ENCODE data around the gene TMEM51.

The TMEM51 gene

GRCh38 chr1:15226388-15227255 is 73.1 kb downstream of the TMEM51 start:
- no peaks in the 10 kb centered on the region for H3K36me3 ChIP-seq (ENCODE audit: low read length)
- H3K4me3 ChIP-seq (ENCODE audit: insufficient read depth, low read length, poor library complexity, severe bottlenecking), result no peak overlapping the region
- H3K9me2 ChIP-seq (replicated peaks; ENCODE audit: insufficient read depth, low read length), result no peaks in the 10 kb centered on the region
- H3K27me3 ChIP-seq (ENCODE audit: low read length), result no peaks in the 10 kb centered on the region
- no peaks in the 10 kb centered on the region for H3K79me2 ChIP-seq (ENCODE audit: insufficient read depth, low read length)
- TF ChIP-seq, protein P1, sequence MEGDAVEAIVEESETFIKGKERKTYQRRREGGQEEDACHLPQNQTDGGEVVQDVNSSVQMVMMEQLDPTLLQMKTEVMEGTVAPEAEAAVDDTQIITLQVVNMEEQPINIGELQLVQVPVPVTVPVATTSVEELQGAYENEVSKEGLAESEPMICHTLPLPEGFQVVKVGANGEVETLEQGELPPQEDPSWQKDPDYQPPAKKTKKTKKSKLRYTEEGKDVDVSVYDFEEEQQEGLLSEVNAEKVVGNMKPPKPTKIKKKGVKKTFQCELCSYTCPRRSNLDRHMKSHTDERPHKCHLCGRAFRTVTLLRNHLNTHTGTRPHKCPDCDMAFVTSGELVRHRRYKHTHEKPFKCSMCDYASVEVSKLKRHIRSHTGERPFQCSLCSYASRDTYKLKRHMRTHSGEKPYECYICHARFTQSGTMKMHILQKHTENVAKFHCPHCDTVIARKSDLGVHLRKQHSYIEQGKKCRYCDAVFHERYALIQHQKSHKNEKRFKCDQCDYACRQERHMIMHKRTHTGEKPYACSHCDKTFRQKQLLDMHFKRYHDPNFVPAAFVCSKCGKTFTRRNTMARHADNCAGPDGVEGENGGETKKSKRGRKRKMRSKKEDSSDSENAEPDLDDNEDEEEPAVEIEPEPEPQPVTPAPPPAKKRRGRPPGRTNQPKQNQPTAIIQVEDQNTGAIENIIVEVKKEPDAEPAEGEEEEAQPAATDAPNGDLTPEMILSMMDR (IDR thresholded peaks at IDR 0.05; ENCODE audit: insufficient read depth, low read length, poor library complexity, severe bottlenecking), result no peak
- TF ChIP-seq EZH2phosphoT487 (conservative IDR thresholded peaks at IDR 0.05; ENCODE audit: low read length), result no peak
- no peaks in the 10 kb centered on the region for H4K20me1 ChIP-seq (ENCODE audit: low read depth, low read length)
- no peaks in the 10 kb centered on the region for H3F3A ChIP-seq (ENCODE audit: insufficient read depth)
- H3K9me3 ChIP-seq (ENCODE audit: insufficient read depth, low read length), result no peaks in the 10 kb centered on the region
- no peak overlapping the region for H3K27ac ChIP-seq (ENCODE audit: low read depth, low read length)
- no peak overlapping the region for H2AFZ ChIP-seq (ENCODE audit: low read depth, low read length, severe bottlenecking)
- H3K4me2 ChIP-seq (ENCODE audit: low read depth, low read length, poor library complexity, severe bottlenecking), result no peak overlapping the region
- no peak overlapping the region for H3K9ac ChIP-seq (ENCODE audit: low read length)

DNA sequence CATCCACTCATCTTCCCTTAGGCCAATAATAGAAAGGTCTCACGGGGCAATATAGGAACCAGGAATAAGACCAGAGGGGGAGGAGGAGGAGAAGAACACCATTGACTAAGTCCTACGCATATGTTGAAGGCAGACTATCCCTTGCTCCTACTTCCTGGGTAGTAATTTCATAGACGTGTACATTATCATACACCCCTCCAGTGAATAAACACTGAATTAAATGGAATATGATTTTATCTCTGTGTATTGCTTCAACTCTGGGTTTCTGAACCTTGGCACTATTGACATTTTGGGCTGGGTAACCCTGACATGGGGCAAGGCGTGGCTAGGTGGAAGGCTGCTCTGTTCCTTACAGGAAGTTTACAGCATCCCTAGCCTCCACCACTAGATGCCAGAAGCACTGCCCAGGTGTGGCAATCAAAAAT is 76.2 kb downstream of the TMEM51 start:
- TF ChIP-seq, protein P1 (IDR thresholded peaks at IDR 0.05; ENCODE audit: insufficient read depth, low read length, poor library complexity, severe bottlenecking), result no peak
- no peak for TF ChIP-seq EZH2phosphoT487 (conservative IDR thresholded peaks at IDR 0.05; ENCODE audit: low read length)
- Histone ChIP-seq H3K9ac (ENCODE audit: low read length) (no peak overlapping the region), H3K27ac (ENCODE audit: low read depth, low read length) (no peak overlapping the region), H2AFZ (ENCODE audit: low read depth, low read length, severe bottlenecking) (no peak overlapping the region), H3F3A (ENCODE audit: insufficient read depth) (no peaks in the 10 kb centered on the region), H3K36me3 (ENCODE audit: low read length) (no peaks in the 10 kb centered on the region), H3K4me2 (ENCODE audit: low read depth, low read length, poor library complexity, severe bottlenecking) (no peak overlapping the region), H3K79me2 (ENCODE audit: insufficient read depth, low read length) (no peaks in the 10 kb centered on the region), H3K9me3 (ENCODE audit: insufficient read depth, low read length) (no peaks in the 10 kb centered on the region), H3K9me2 (replicated peaks; ENCODE audit: insufficient read depth, low read length) (no peaks in the 10 kb centered on the region), H3K27me3 (ENCODE audit: low read length) (no peaks in the 10 kb centered on the region), H4K20me1 (ENCODE audit: low read depth, low read length) (no peaks in the 10 kb centered on the region), H3K4me3 (ENCODE audit: insufficient read depth, low read length, poor library complexity, severe bottlenecking) (no peak overlapping the region)

GRCh38 chr1:15231714-15232201 is 78.2 kb downstream of the TMEM51 start:
- Histone ChIP-seq H2AFZ (ENCODE audit: low read depth, low read length, severe bottlenecking) (no peak overlapping the region), H3K4me2 (ENCODE audit: low read depth, low read length, poor library complexity, severe bottlenecking) (no peak overlapping the region), H4K20me1 (ENCODE audit: low read depth, low read length) (no peaks in the 10 kb centered on the region), H3K79me2 (ENCODE audit: insufficient read depth, low read length) (no peaks in the 10 kb centered on the region), H3K4me3 (ENCODE audit: insufficient read depth, low read length, poor library complexity, severe bottlenecking) (no peak overlapping the region), H3K27ac (ENCODE audit: low read depth, low read length) (no peak overlapping the region), H3K9me2 (replicated peaks; ENCODE audit: insufficient read depth, low read length) (no peaks in the 10 kb centered on the region), H3K36me3 (ENCODE audit: low read length) (no peaks in the 10 kb centered on the region), H3K9me3 (ENCODE audit: insufficient read depth, low read length) (no peaks in the 10 kb centered on the region), H3F3A (ENCODE audit: insufficient read depth) (no peaks in the 10 kb centered on the region), H3K9ac (ENCODE audit: low read length) (no peak overlapping the region), H3K27me3 (ENCODE audit: low read length) (no peaks in the 10 kb centered on the region)
- TF ChIP-seq, protein P1 (IDR thresholded peaks at IDR 0.05; ENCODE audit: insufficient read depth, low read length, poor library complexity, severe bottlenecking), result no peak
- TF ChIP-seq EZH2phosphoT487 (conservative IDR thresholded peaks at IDR 0.05; ENCODE audit: low read length), result no peak
